GM03348 (cell line): ENCODE data around the gene MST1.

ENCODE experiments used
- DNase-seq: peaks from one replicate; pipeline ENCODE4 v3.0.0; 2012; ENCODE audit warnings: low spot score

The MST1 gene

DNA sequence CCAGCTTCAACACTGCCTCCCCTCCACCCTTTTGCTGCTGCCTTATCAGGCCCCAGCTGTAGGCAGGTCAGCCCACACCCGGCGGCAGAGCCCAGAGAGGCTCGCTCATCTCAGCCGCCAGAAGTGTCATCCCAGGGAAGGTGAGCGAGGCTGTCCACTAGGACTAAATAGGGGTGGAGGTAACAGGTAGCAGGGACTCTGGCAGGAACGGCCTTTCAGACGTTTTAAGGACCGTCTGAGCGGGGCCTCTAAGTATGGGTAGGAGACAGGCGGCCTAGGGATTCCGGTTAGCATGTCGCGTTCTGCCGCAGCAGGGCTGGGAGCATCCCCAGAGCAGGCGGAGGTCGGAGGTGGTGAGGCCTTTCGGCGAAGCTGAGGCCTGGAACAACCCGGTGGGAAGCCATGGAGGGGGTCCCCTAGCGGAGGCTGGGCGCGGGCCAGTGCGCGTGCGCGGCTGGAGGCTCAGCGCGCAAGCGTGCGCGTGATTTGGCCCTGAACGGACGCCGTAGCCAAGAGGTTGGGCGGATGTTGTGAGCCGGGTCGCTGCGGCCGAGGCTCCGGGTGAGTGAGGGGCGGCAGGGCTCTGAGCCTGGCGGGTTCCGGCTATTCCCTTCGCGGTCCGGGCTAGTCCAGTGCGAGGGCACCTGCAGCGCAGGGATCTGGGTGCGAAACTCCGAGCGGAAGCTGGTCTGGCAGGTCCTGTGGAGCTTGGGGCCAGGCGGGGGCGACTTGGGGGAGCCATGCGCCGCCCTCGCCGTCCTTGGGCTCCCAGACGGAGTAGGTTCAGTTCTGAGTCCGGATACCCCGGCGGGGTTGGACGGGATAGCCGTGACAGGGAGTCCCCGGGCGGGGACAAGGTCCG, at the start of gene MST1, which contains the start of gene RNF123:
Gene MST1, minus strand, starts transcription at position 429 of the 862 bp plus-strand sequence. CDS start 783 bp downstream, outside the sequence.
Gene RNF123, plus strand, starts transcription at position 512 of the 862 bp plus-strand sequence. CDS start 1,609 bp downstream, outside the sequence.
- peak; percentile 95 for DNase-seq

DNA sequence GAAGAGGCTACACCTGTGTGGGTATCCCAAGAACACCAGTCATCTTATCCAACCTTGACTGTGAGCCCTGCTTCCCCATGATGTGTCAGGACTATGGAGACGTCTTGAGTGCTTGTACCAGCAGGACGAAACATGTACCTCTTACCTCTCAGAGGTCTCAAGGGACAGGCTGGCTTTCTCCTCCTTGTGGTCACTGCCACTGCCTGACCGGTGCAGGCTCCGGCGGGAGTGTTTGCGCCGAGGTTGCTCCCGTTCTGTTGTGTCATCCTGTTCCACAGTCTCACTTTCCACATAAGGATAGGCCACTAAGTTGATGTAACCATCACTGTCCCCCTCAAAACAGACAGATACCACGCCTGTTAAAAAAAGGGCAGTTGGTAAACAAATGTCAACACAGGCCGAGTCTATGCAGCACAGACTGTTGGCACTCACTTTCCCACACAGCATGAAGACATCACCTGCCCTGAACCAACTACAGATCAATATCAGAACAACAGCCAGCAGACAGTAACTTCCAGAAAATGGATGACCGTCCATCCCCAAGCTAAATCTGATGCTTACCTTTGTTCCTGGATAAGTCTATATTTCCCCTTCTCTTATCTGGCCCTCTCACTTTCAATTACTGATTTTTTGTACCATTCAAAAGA, 48.9 kb upstream of the MST1 start:
- DNase-seq, result no peak

DNA sequence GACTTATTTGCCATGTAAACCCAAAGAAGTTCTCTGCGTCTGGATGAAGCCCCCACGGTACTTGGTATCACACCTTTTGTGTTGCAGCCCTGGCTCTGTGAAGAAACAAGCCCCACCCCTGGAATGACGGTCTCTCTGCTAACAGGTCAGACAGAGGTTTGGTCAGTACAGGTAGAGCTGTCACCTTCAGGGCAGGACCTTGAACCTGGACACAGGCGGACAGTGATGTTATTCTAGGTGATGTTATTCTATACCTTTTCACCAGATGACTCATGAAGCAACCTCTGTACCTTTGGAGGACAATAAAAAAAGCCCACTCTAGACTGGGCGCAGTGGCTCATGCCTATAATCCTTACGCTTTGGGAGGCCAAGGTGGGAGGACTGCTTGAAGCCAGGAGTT, 45.5 kb upstream of the MST1 start:
- no peak for DNase-seq

DNA sequence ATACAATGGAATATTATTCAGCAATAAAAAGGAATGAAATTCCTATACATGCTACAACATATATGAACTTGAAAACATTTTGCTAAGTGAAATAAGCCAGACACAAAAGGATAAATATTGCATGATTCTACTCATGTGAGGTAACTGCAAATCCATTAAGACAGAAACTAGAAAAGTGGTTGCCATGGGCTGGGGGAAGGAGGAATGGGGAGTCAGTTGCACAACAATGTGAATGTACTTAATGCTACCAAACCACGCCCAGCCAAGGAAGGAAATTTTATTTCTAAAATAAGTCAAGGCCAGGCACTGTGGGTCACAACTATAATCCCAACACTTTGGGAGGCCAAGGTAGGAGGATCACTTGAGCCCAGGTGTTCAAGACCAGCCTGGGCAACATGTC, 44.3 kb upstream of the MST1 start:
- no peak for DNase-seq

- no peak for DNase-seq
Observed at GRCh38 chr3:49732597-49732996, 43.3 kb upstream of the MST1 start.

DNA sequence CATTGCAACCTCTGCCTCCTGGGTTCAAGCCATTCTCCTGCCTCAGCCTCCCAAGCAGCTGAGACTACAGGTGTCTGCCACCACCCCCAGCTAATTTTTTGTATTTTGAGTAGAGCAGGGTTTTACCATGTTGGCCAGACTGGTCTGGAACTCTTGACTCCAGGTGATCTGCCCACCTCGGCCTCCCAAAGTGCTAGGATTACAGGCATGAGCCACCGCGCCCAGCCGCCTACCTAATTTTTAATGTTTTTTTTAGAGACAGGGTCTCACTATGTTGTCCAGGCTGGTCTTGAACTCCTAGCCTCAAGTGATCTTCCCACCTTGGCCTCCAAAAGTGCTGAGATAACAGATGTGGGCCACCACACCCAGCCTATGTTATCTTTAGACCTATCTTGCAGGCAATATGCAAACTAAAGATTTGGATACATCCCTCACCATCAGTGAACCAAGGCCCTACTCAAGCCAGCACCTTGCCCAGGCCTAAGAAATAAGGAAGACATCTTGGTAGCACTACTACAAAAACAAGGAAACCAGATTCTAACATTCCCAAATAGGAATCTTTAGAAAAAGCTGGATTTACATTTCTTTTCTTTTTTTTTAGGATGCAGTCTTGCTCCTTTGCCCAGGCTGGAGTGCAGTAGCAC, 40.8 kb upstream of the MST1 start:
- DNase-seq, result no peak

DNA sequence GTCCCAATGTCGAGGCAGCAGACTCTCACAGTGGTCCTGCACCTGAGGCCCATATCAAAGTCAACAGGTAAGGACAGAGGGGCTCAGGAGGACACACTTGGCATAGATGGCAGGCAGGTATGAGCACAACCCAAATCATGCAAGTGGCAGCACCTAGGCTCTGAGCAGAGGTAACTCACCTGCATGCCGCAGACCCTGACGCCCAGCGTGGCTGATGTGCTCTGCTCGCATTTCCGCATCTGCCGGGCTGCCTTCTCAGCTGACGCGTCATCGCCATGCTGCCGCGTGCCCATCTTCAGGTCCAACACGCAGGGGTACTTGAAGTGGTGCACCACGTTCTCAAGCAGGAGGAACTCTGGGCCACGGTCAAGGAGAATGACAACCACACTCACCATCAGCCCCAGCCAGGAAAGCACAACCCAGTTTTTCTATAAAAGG, 38.7 kb upstream of the MST1 start:
- DNase-seq, result no peak

- peak; percentile 2 for DNase-seq
Observed at GRCh38 chr3:49727154-49727923, 38.1 kb upstream of the MST1 start.

- DNase-seq, result no peak
Observed at GRCh38 chr3:49725906-49726681, 36.8 kb upstream of the MST1 start.

DNA sequence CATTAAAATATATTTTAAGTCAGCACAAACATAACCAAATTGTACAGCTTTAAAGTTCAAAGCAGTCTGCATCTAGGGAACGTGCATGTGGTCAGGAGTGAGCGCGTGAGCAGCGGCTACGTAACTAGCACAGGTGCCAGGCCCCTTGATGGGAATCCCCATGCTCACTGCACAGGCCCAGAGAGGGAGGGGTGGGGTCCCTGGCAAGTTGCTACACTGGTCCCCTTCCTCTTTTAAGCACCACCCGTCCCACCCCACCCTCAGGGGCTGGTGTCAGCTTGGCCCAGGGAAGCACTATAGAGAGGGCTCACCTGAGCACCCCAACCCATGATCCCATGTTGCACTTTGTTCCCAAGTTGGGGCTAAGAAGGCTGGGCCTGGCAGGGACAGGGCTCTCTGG, 35.3 kb upstream of the MST1 start:
- DNase-seq, result no peak

GRCh38 chr3:49723628-49724551, 34.6 kb upstream of the MST1 start, which contains the start of gene GMPPB:
Gene GMPPB, minus strand, starts transcription at chr3:49723951. Its CDS starts 225 bp downstream, at chr3:49723726.
- peak; percentile 100 for DNase-seq

GRCh38 chr3:49723296-49723627, 34.0 kb upstream of the MST1 start:
- peak; percentile 56 for DNase-seq

GRCh38 chr3:49722896-49723295, 33.6 kb upstream of the MST1 start:
- DNase-seq, result no peak

GRCh38 chr3:49721896-49722781, 32.9 kb upstream of the MST1 start:
- DNase-seq, result no peak

- DNase-seq, result no peak
Observed at GRCh38 chr3:49721596-49721895, 32.3 kb upstream of the MST1 start.

DNA sequence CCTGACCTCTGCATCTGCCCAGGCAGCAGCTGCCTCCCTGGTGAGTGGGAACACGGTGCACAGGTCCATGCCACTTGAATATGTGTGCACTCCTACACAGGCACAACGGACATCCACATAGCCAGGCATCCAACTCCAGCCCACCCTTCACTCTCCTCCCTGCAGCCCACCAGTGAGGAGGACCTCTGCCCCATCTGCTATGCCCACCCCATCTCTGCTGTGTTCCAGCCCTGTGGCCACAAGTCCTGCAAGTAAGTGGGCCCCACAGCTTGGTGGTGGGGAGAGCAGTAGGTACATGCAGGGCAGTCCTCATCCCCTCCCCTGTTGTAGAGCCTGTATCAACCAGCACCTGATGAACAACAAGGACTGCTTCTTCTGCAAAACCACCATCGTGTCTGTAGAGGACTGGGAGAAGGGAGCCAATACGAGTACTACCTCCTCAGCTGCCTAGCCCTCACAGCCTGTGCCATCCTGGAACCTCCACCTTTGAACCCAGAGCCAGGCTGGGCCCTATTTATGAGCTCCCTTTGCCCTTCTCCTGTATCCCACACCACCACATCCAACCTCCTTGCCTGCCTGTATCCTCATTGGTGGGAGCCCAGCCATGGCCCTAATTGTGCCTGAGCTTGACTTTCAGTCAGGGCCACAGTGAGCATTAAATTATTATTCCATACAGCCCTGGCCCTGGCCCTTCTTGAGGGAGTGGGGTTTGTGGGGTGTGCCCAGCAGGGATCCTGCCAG, 31.8 kb upstream of the MST1 start:
- DNase-seq, result no peak

DNA sequence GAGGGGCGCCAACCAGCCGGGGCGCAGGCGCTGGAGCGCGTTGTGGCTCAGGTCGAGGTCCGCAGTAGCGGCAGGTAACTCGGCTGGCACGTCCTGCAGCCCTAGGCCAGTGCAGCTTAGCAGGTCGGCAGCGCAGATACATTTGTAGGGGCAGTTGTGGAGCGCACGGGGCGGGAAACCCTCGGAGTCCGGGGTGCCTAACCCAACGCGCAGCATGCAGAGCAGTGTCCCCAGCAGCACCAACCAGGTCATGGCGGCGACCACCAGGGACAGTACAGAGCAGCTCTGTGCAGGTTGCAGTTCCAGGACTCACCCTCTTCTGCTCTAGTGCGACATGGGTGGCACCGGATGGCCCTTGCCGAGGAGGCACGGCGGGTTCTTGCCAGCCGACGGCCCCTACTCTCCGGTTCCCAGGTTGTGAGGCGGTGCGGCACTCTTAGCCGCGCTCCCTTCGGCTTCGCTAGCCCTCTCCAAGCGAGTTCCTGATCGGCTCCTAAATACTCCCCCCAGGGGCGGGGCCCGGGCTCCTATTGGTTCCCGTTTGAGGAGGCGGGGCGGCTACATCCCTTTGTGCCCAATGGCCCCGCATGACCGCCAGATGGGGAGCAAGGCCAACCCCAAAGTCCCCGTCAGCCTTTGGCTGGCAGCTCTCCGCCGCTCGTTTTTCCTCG, 30.1 kb upstream of the MST1 start, which contains the start of gene AMIGO3:
Gene AMIGO3, minus strand, starts transcription at position 471 of the 671 bp plus-strand sequence. Its CDS starts 219 bp downstream, at position 252.
- DNase-seq, result peak; percentile 99

- DNase-seq, result no peak
Observed at GRCh38 chr3:49718858-49719213, 29.6 kb upstream of the MST1 start.
